ENCODE measurements around the gene SLC25A38. TPM values are rescaled to one million over a fixed set of nuclear protein-coding genes. Genes with fewer than 3 reads are reported as not detected.

The SLC25A38 gene
- total RNA-seq, 1 experiment from 2014 or later: 26.7 TPM

DNA sequence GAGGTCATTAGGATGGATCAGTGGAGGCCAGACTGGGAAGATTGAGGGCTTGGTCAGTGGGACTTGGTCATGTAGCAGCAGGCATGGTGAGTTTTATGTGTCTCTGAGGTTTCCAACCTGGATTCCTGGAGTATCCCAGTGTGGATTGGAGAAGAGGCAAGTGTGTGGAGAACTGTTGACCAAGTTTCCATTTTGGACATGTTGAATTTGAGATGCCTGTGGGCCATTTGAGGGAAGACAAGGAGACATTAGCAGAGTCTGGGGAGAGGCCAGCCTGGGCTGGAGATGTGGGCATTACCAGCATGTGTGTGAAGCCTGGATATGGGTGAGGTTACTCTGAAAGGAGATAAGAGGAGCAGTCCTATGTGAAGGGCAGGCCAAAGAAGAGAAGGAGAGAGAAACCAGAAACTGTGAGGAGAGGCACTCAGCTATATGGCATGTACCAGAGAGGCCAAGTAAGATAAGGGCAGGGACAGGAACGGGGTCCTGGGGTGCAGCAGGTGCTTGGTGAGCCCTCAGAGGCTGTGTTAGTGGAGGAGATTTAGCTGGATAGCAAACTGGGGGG is 4.3 kb downstream of the SLC25A38 start:
- DNase-seq (ENCODE audit: low read depth, low spot score) (no peak), ATAC-seq (no peak)
- BruUV-seq (replicated peaks): no TSS peak
- Histone ChIP-seq H3K27me3 (ENCODE audit: insufficient read depth, low read length) (no peaks in the 10 kb centered on the region), H3K9me2 (ENCODE audit: insufficient read depth) (no peaks in the 10 kb centered on the region), H3K4me2 (ENCODE audit: low read length) (no peak overlapping the region), H3K27ac (ENCODE audit: low read depth, low read length) (no peak overlapping the region), H3K4me3 (replicated peaks in 1 of 2; ENCODE audit: low read depth in 1 of 2, low read length in 2 of 2) (no peak overlapping the region), H3K4me1 (ENCODE audit: control insufficient read depth in 1 of 2, insufficient read depth in 2 of 2, low read length in 2 of 2) (peaks cover 6 to 20% of the 10 kb centered on the region in 2 experiments; a peak in 3 of 4 replicates), H4K20me1 (ENCODE audit: insufficient read depth) (peaks cover 19% of the 10 kb centered on the region; the same call in 1 of the 2 replicates), H2AFZ (ENCODE audit: low read depth, low read length, poor library complexity, severe bottlenecking) (no peak overlapping the region), H3K36me3 (ENCODE audit: control insufficient read depth in 1 of 2, insufficient read depth in 2 of 2, low read length in 2 of 2) (peaks cover 12 to 15% of the 10 kb centered on the region in 2 experiments; a peak in 3 of 4 replicates), H3K79me2 (ENCODE audit: insufficient read depth, low read length) (peaks cover 64% of the 10 kb centered on the region), H3K9me3 (ENCODE audit: control insufficient read depth in 1 of 2, insufficient read depth in 1 of 2, low read depth in 1 of 2, low read length in 2 of 2) (no peaks in the 10 kb centered on the region), H3K9ac (ENCODE audit: low read length) (no peak overlapping the region)
- RAD21 ChIA-PET (ENCODE audit: low non-redundant PET in 1 of 2, low total read pairs in 2 of 2, uncharacterized antibody in 2 of 2, unreplicated experiment in 2 of 2): no interaction called here
- CTCF ChIA-PET: no interaction called here
- intact Hi-C loops (cut with micrococcal nuclease): no loop called here
- TF ChIP-seq, protein P1, sequence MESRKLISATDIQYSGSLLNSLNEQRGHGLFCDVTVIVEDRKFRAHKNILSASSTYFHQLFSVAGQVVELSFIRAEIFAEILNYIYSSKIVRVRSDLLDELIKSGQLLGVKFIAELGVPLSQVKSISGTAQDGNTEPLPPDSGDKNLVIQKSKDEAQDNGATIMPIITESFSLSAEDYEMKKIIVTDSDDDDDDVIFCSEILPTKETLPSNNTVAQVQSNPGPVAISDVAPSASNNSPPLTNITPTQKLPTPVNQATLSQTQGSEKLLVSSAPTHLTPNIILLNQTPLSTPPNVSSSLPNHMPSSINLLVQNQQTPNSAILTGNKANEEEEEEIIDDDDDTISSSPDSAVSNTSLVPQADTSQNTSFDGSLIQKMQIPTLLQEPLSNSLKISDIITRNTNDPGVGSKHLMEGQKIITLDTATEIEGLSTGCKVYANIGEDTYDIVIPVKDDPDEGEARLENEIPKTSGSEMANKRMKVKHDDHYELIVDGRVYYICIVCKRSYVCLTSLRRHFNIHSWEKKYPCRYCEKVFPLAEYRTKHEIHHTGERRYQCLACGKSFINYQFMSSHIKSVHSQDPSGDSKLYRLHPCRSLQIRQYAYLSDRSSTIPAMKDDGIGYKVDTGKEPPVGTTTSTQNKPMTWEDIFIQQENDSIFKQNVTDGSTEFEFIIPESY (IDR thresholded peaks at IDR 0.05; ENCODE audit: extremely low read depth, insufficient replicate concordance, low read length): no peak
- no peak for TF ChIP-seq ZFX (IDR thresholded peaks at IDR 0.05)
- TF ChIP-seq, protein P2, sequence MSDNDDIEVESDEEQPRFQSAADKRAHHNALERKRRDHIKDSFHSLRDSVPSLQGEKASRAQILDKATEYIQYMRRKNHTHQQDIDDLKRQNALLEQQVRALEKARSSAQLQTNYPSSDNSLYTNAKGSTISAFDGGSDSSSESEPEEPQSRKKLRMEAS (IDR thresholded peaks at IDR 0.05): no peak
- TF ChIP-seq SIN3A (IDR thresholded peaks at IDR 0.05; ENCODE audit: low read depth): no peak
- POLR2A ChIA-PET: interaction anchor here (0.7 kb wide), 1 partner anchor 18 kb away, joined by 3 read pairs; no protein-coding TSS in a partner anchor

DNA sequence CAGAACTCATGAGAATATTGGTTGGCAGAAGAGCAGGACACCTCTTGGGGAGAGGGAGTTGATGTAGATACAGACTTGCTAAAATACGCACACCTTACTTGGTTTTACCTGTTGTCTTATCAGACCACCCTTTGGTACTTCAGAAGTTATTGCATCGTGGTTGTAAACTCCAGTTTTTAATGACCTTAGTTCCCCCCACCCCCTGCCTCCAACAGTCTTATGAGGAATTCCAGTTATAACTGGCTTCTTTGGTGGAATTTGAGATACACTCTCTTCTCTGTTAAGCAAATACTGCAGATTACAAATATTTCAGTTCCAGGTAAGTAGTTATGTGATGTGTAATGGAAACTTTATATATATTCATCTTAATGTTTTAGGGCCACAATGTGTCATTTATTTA is 5.0 kb downstream of the SLC25A38 start:
- peaks cover 15 to 19% of the 10 kb centered on the region in 2 experiments; a peak in 3 of 4 replicates for H3K36me3 ChIP-seq (ENCODE audit: control insufficient read depth in 1 of 2, insufficient read depth in 2 of 2, low read length in 2 of 2)
- no peaks in the 10 kb centered on the region for H3K9me2 ChIP-seq (ENCODE audit: insufficient read depth)
- ChIA-PET CTCF (no interaction called here), RAD21 (ENCODE audit: low non-redundant PET in 1 of 2, low total read pairs in 2 of 2, uncharacterized antibody in 2 of 2, unreplicated experiment in 2 of 2) (no interaction called here), POLR2A (no interaction called here)
- peaks cover 64% of the 10 kb centered on the region for H3K79me2 ChIP-seq (ENCODE audit: insufficient read depth, low read length)
- H3K27ac ChIP-seq (ENCODE audit: low read depth, low read length): no peak overlapping the region
- H3K9ac ChIP-seq (ENCODE audit: low read length): no peak overlapping the region
- H3K27me3 ChIP-seq (ENCODE audit: insufficient read depth, low read length): no peaks in the 10 kb centered on the region
- DNase-seq (ENCODE audit: low read depth, low spot score): no peak
- peaks cover 19% of the 10 kb centered on the region; the same call in 1 of the 2 replicates for H4K20me1 ChIP-seq (ENCODE audit: insufficient read depth)
- H3K4me2 ChIP-seq (ENCODE audit: low read length): no peak overlapping the region
- no peak overlapping the region for H2AFZ ChIP-seq (ENCODE audit: low read depth, low read length, poor library complexity, severe bottlenecking)
- no peaks in the 10 kb centered on the region for H3K9me3 ChIP-seq (ENCODE audit: control insufficient read depth in 1 of 2, insufficient read depth in 1 of 2, low read depth in 1 of 2, low read length in 2 of 2)
- no peak for ATAC-seq
- intact Hi-C loops (cut with micrococcal nuclease): no loop called here
- H3K4me3 ChIP-seq (replicated peaks in 1 of 2; ENCODE audit: low read depth in 1 of 2, low read length in 2 of 2): no peak overlapping the region
- H3K4me1 ChIP-seq (ENCODE audit: control insufficient read depth in 1 of 2, insufficient read depth in 2 of 2, low read length in 2 of 2): peaks cover 5 to 15% of the 10 kb centered on the region in 2 experiments; a peak in 2 of 4 replicates
- no TSS peak for BruUV-seq (replicated peaks)
- TF ChIP-seq SRF (IDR thresholded peaks at IDR 0.05; ENCODE audit: low read depth) (no peak), FOSL1 (IDR thresholded peaks at IDR 0.05; ENCODE audit: low read depth) (no peak), TCF7L2 (IDR thresholded peaks at IDR 0.05; ENCODE audit: borderline replicate concordance, extremely low read depth, insufficient read depth, insufficient read length) (no peak), SP1 (IDR thresholded peaks at IDR 0.05; ENCODE audit: low read depth) (no peak), POLR2A (IDR thresholded peaks at IDR 0.05; ENCODE audit: borderline replicate concordance, extremely low read depth, insufficient read depth, insufficient read length) (no peak), ELF1 (IDR thresholded peaks at IDR 0.05; ENCODE audit: borderline replicate concordance, low read depth) (no peak), ZNF274 (IDR thresholded peaks at IDR 0.05; ENCODE audit: low read depth, low read length) (no peak)
- TF ChIP-seq, protein P1 (IDR thresholded peaks at IDR 0.05; ENCODE audit: extremely low read depth, insufficient replicate concordance, low read length): no peak
- TF ChIP-seq, protein P2 (IDR thresholded peaks at IDR 0.05): no peak

All from HCT116 (cell line).